BLaER1 treated with 17β-estradiol and CSF1 and Interleukin-3, amounts not matched to agents 10 nM and 100 nM (cell line): ENCODE data around the gene ZIC3.
"Not testable (repeated sequence)": the region's sequence is repeated elsewhere in the genome, so short reads cannot be mapped to it uniquely, and the experiment has no call there.

ENCODE experiments used
- H3K27ac ChIP-seq, 11 experiments: shearing (Covaris generic); formaldehyde crosslinking; 2 replicates each; pipeline ENCODE4 v1.8.1; 2022
- H3K27me3 ChIP-seq, 11 experiments: shearing (Covaris generic); formaldehyde crosslinking; 2 replicates each; pipeline ENCODE4 v1.8.1; 2022
- H3K36me3 ChIP-seq, 11 experiments: shearing (Covaris generic); formaldehyde crosslinking; 2 replicates each; pipeline ENCODE4 v1.8.1; 2022
- H3K4me1 ChIP-seq, 10 experiments: shearing (Covaris generic); formaldehyde crosslinking; 2 replicates each; pipeline ENCODE4 v1.8.1; 2022
- H3K4me2 ChIP-seq, 11 experiments: shearing (Covaris generic); formaldehyde crosslinking; 2 replicates each; pipeline ENCODE4 v1.8.1; 2022
- H3K4me3 ChIP-seq, 10 experiments: shearing (Covaris generic); formaldehyde crosslinking; 2 replicates each; pipeline ENCODE4 v1.8.1; 2022
- H3K9ac ChIP-seq, 11 experiments: shearing (Covaris generic); formaldehyde crosslinking; 2 replicates each; pipeline ENCODE4 v1.8.1; 2022
- H3K9me3 ChIP-seq, 11 experiments: shearing (Covaris generic); formaldehyde crosslinking; replicated peaks in 1 of 11; 2 replicates each; pipeline ENCODE4 v1.8.1; 2022
- H4K20me1 ChIP-seq, 11 experiments: shearing (Covaris generic); formaldehyde crosslinking; 2 replicates each; pipeline ENCODE4 v1.8.1; 2022
- Cebpa-rat ChIP-seq, 11 experiments: shearing (Covaris generic); IDR thresholded peaks; 2 replicates each; pipeline ENCODE4 v1.8.1; 2022

Gene ZIC3

GRCh38 chrX:137565921-137566745, at the start of gene ZIC3:
Gene ZIC3 (plus strand): TSS chrX:137566127. CDS start chrX:137566692, 565 bp downstream.
- Histone ChIP-seq H3K4me2 (no peak within 1 kb of the TSS), H3K9ac (no peak within 1 kb of the TSS), H3K27me3 (peaks cover 54 to 87% (median 68%) of the 10 kb centered on the region in 11 experiments), H3K9me3 (peaks cover 32 to 60% (median 48%) of the 10 kb centered on the region in 11 experiments), H3K36me3 (no peaks in the 10 kb centered on the region), H3K4me1 (no peaks in the 10 kb centered on the region), H3K4me3 (no peak within 1 kb of the TSS), H3K27ac (no peak within 1 kb of the TSS), H4K20me1 (no peaks in the 10 kb centered on the region; a peak in 1 of 22 replicates)
- no peak for TF ChIP-seq Cebpa-rat (IDR thresholded peaks at IDR 0.05)

- H3K9ac ChIP-seq = no peak overlapping the region
- no peaks in the 10 kb centered on the region for H3K4me1 ChIP-seq
- no peak overlapping the region for H3K4me3 ChIP-seq
- H3K36me3 ChIP-seq = no peaks in the 10 kb centered on the region
- no peak for TF ChIP-seq Cebpa-rat (IDR thresholded peaks at IDR 0.05)
- H3K27ac ChIP-seq = no peak overlapping the region
- no peaks in the 10 kb centered on the region for H3K9me3 ChIP-seq
- H4K20me1 ChIP-seq = no peaks in the 10 kb centered on the region; a peak in 1 of 22 replicates
- no peak overlapping the region for H3K4me2 ChIP-seq
- H3K27me3 ChIP-seq = peaks cover 85 to 100% (median 99%) of the 10 kb centered on the region in 11 experiments
Observed at GRCh38 chrX:137519459-137519858, 46.5 kb upstream of the ZIC3 start.

- Histone ChIP-seq H3K27ac (no peak overlapping the region), H3K9me3 (peaks cover 40 to 60% (median 50%) of the 10 kb centered on the region in 11 experiments), H3K4me1 (no peaks in the 10 kb centered on the region), H3K4me3 (no peak overlapping the region), H3K4me2 (no peak overlapping the region), H3K9ac (no peak overlapping the region), H4K20me1 (no peaks in the 10 kb centered on the region; a peak in 2 of 22 replicates), H3K27me3 (peaks cover 53 to 98% (median 91%) of the 10 kb centered on the region in 11 experiments), H3K36me3 (no peaks in the 10 kb centered on the region)
- TF ChIP-seq Cebpa-rat (IDR thresholded peaks at IDR 0.05) = no peak
Observed at GRCh38 chrX:137545711-137546651, 19.9 kb upstream of the ZIC3 start.

- no peaks in the 10 kb centered on the region for H3K4me1 ChIP-seq
- no peaks in the 10 kb centered on the region; a peak in 2 of 22 replicates for H4K20me1 ChIP-seq
- H3K9me3 ChIP-seq = peaks cover 44 to 64% (median 53%) of the 10 kb centered on the region in 11 experiments
- no peak for TF ChIP-seq Cebpa-rat (IDR thresholded peaks at IDR 0.05)
- H3K4me3 ChIP-seq = no peak overlapping the region
- no peaks in the 10 kb centered on the region for H3K36me3 ChIP-seq
- peaks cover 50 to 95% (median 87%) of the 10 kb centered on the region in 11 experiments for H3K27me3 ChIP-seq
- H3K9ac ChIP-seq = no peak overlapping the region
- H3K27ac ChIP-seq = no peak overlapping the region
- H3K4me2 ChIP-seq = no peak overlapping the region
Observed at GRCh38 chrX:137547291-137547690, 18.6 kb upstream of the ZIC3 start.

GRCh38 chrX:137548261-137548660, 17.7 kb upstream of the ZIC3 start:
- Histone ChIP-seq H3K4me1 (no peaks in the 10 kb centered on the region), H3K9me3 (peaks cover 44 to 64% (median 53%) of the 10 kb centered on the region in 11 experiments), H3K9ac (no peak overlapping the region), H3K36me3 (no peaks in the 10 kb centered on the region), H3K27me3 (peaks cover 54 to 99% (median 88%) of the 10 kb centered on the region in 11 experiments), H3K4me2 (no peak overlapping the region), H3K27ac (no peak overlapping the region), H4K20me1 (no peaks in the 10 kb centered on the region; a peak in 2 of 22 replicates), H3K4me3 (no peak overlapping the region)
- TF ChIP-seq Cebpa-rat (IDR thresholded peaks at IDR 0.05) = no peak

GRCh38 chrX:137549073-137549472, 16.9 kb upstream of the ZIC3 start:
- no peak overlapping the region for H3K4me3 ChIP-seq
- H3K9me3 ChIP-seq = peaks cover 44 to 64% (median 53%) of the 10 kb centered on the region in 11 experiments
- H3K27me3 ChIP-seq = peaks cover 47 to 99% (median 88%) of the 10 kb centered on the region in 11 experiments
- no peaks in the 10 kb centered on the region for H3K36me3 ChIP-seq
- no peak for TF ChIP-seq Cebpa-rat (IDR thresholded peaks at IDR 0.05)
- no peak overlapping the region for H3K9ac ChIP-seq
- H3K4me1 ChIP-seq = no peaks in the 10 kb centered on the region
- no peak overlapping the region for H3K27ac ChIP-seq
- H4K20me1 ChIP-seq = no peaks in the 10 kb centered on the region; a peak in 1 of 22 replicates
- no peak overlapping the region for H3K4me2 ChIP-seq

- TF ChIP-seq Cebpa-rat (IDR thresholded peaks at IDR 0.05) = no peak
- H3K4me1 ChIP-seq = no peaks in the 10 kb centered on the region
- no peaks in the 10 kb centered on the region; a peak in 1 of 22 replicates for H4K20me1 ChIP-seq
- no peak overlapping the region for H3K4me2 ChIP-seq
- no peak overlapping the region for H3K9ac ChIP-seq
- H3K27me3 ChIP-seq = peaks cover 47 to 98% (median 88%) of the 10 kb centered on the region in 11 experiments
- peaks cover 44 to 63% (median 53%) of the 10 kb centered on the region in 11 experiments for H3K9me3 ChIP-seq
- no peak overlapping the region for H3K27ac ChIP-seq
- no peaks in the 10 kb centered on the region for H3K36me3 ChIP-seq
- no peak overlapping the region for H3K4me3 ChIP-seq
Observed at GRCh38 chrX:137549851-137550664, 15.9 kb upstream of the ZIC3 start.

GRCh38 chrX:137550665-137551261, 15.2 kb upstream of the ZIC3 start:
- H3K9me3 ChIP-seq = peaks cover 44 to 57% (median 52%) of the 10 kb centered on the region in 11 experiments
- H3K9ac ChIP-seq = no peak overlapping the region
- no peak for TF ChIP-seq Cebpa-rat (IDR thresholded peaks at IDR 0.05)
- no peak overlapping the region for H3K4me3 ChIP-seq
- H3K4me2 ChIP-seq = no peak overlapping the region
- H3K36me3 ChIP-seq = no peaks in the 10 kb centered on the region
- H3K4me1 ChIP-seq = no peaks in the 10 kb centered on the region
- peaks cover 0 to 5% (median 0%) of the 10 kb centered on the region in 11 experiments; a peak in 1 of 22 replicates for H4K20me1 ChIP-seq
- no peak overlapping the region for H3K27ac ChIP-seq
- peaks cover 49 to 98% (median 88%) of the 10 kb centered on the region in 11 experiments for H3K27me3 ChIP-seq

- not testable (repeated sequence) for H3K4me3 ChIP-seq, H4K20me1 ChIP-seq, H3K27ac ChIP-seq, H3K4me1 ChIP-seq, H3K36me3 ChIP-seq, H3K9ac ChIP-seq, H3K4me2 ChIP-seq
- H3K27me3 ChIP-seq = peaks cover 54 to 98% (median 90%) of the 10 kb centered on the region in 11 experiments
- H3K9me3 ChIP-seq = peaks cover 36 to 44% (median 41%) of the 10 kb centered on the region in 11 experiments
Observed at GRCh38 chrX:137552098-137552497, 13.8 kb upstream of the ZIC3 start.
